GM19238 (cell line): ENCODE data around the gene PADI2.
A peak's percentile ranks its signal among the peaks of the same experiment; 100 is the strongest.

Experiments
- DNase-seq: peaks from one replicate; pipeline ENCODE4 v3.0.0; 2011; ENCODE audit warnings: low spot score; ENCODE audit not compliant: insufficient read length

The PADI2 gene

GRCh38 chr1:17140279-17140678 is 21.0 kb upstream of the PADI2 start:
- DNase-seq = no peak

GRCh38 chr1:17139637-17140036 is 20.4 kb upstream of the PADI2 start:
- no peak for DNase-seq

GRCh38 chr1:17137441-17137840 is 18.2 kb upstream of the PADI2 start:
- no peak for DNase-seq

- no peak for DNase-seq
These were observed 17.7 kb upstream of the PADI2 start for GRCh38 chr1:17136936-17137335.

- DNase-seq = no peak
These were observed 16.9 kb upstream of the PADI2 start for GRCh38 chr1:17136145-17136544.

GRCh38 chr1:17135530-17135929 is 16.3 kb upstream of the PADI2 start:
- no peak for DNase-seq

- DNase-seq = no peak
These were observed 15.5 kb upstream of the PADI2 start for GRCh38 chr1:17134724-17135123.

GRCh38 chr1:17134034-17134433 is 14.8 kb upstream of the PADI2 start:
- no peak for DNase-seq

GRCh38 chr1:17130138-17130635 is 10.9 kb upstream of the PADI2 start:
- DNase-seq = no peak

- DNase-seq = no peak
These were observed 9.1 kb upstream of the PADI2 start for GRCh38 chr1:17128361-17128760.

GRCh38 chr1:17125756-17126237 is 6.5 kb upstream of the PADI2 start:
- DNase-seq = peak; percentile 88

- DNase-seq = no peak
These were observed 4.2 kb upstream of the PADI2 start for GRCh38 chr1:17123196-17124045.

GRCh38 chr1:17122521-17123164 is 3.4 kb upstream of the PADI2 start:
- no peak for DNase-seq

GRCh38 chr1:17121881-17122280 is 2.6 kb upstream of the PADI2 start:
- no peak for DNase-seq

GRCh38 chr1:17120962-17121837 is 1.9 kb upstream of the PADI2 start:
- no peak for DNase-seq

GRCh38 chr1:17120481-17120877 is 1.2 kb upstream of the PADI2 start:
- DNase-seq = no peak

- DNase-seq = peak; percentile 39
These were observed 676 bp upstream of the PADI2 start for GRCh38 chr1:17119773-17120480.

GRCh38 chr1:17118706-17119075 is 560 bp downstream of the PADI2 start:
- DNase-seq = no peak

- DNase-seq = no peak
These were observed 983 bp downstream of the PADI2 start for GRCh38 chr1:17118268-17118667.

GRCh38 chr1:17117451-17118265 is 1.6 kb downstream of the PADI2 start:
- no peak for DNase-seq
